HuH-7.5 (cell line): ENCODE data around the gene GRAMD2B.
"Not testable (repeated sequence)": the region's sequence is repeated elsewhere in the genome, so short reads cannot be mapped to it uniquely, and the experiment has no call there.

Experiments used
- DNase-seq: peaks from one replicate; pipeline ENCODE4 v3.0.0; 2011; ENCODE audit warnings: low spot score

GRAMD2B gene

GRCh38 chr5:126450907-126451306, 27.7 kb downstream of the GRAMD2B start:
- DNase-seq: no peak

DNA sequence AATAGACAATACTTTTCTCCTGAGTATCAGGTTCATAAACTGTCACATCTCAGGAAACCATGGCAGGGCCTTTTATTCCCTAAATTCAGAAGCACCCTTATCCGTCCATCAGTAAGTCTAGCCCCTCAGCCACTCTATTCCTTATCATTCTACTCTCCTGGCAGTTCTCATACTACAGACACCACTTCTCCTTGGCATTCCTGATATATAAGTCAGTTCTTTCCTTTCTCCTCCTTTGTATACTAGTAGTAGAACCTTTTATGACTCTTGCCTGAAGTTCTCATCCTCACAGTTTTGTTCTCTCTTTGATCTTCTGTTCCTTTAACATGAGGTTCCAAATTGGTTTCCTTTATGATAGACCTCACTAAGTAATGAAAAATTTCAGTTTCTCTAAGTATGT, 29.3 kb downstream of the GRAMD2B start:
- no peak for DNase-seq

- no peak for DNase-seq
Observed at GRCh38 chr5:126454081-126454480, 30.9 kb downstream of the GRAMD2B start.

DNA sequence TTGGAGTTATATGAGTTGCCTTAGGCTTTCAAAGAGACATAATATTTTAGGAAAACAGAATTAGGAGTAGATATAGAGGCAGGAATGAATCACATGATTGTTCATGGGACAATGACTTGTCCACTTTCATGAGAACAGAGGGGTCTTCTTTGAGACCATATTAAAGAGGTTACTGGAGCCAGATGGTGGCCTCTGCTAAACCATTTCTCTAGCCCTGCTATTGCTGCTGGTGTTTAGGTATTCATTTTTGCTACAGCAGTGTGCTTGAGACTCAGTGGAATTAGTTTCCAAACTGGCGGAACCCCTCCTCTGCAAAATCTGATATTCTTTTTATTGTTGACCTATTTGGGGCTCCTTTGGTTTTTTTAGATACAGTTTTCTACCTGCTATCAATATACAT, 31.3 kb downstream of the GRAMD2B start:
- DNase-seq: no peak

GRCh38 chr5:126455264-126455663, 32.1 kb downstream of the GRAMD2B start:
- no peak for DNase-seq

- DNase-seq: no peak
Observed at GRCh38 chr5:126455728-126456127, 32.5 kb downstream of the GRAMD2B start.

GRCh38 chr5:126456217-126456820, 33.1 kb downstream of the GRAMD2B start:
- no peak for DNase-seq

DNA sequence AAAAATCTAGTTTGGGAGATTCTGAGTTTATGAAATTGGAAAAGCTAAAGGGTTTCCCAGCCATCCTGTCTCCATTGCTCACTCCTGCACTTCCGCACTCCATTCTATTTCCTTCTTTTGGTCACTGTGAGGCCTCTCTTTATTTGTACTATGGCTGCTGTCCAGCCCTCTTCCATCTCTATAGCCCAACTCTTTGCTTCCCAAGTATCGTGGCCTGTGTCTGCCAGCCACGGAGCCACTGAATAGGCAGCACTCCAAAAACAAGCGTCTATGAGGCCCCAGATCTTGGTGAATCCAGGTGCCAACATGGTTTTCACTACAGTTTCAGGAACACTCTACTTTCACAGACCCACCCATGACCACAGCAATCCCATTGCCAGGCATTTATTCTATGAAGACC, 37.2 kb downstream of the GRAMD2B start:
- no peak for DNase-seq

- no peak for DNase-seq
Observed at GRCh38 chr5:126460977-126461376, 37.8 kb downstream of the GRAMD2B start.

- no peak for DNase-seq
Observed at GRCh38 chr5:126461838-126462237, 38.6 kb downstream of the GRAMD2B start.

- no peak for DNase-seq
Observed at GRCh38 chr5:126462239-126463014, 39.2 kb downstream of the GRAMD2B start.

- DNase-seq: no peak
Observed at GRCh38 chr5:126464016-126464415, 40.8 kb downstream of the GRAMD2B start.

DNA sequence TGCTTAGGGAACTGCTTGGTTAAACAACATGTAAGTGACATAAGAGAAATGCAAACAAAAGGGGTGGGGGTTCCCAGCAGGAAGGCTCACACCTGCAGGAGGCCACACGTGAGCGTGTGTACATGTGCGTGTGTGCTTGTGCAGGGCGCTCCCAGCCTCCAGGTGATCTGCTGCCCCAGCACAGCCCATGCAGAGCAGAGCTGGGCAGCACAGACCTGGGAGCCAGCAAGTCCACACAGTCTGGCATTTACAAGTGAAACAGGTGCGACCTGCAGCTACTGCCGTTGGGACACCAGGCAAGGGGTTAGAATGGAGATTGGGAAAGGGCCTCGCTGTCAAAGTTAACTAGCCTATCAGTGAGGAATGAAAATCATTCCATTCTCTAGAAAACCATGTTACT, 41.8 kb downstream of the GRAMD2B start:
- no peak for DNase-seq

DNA sequence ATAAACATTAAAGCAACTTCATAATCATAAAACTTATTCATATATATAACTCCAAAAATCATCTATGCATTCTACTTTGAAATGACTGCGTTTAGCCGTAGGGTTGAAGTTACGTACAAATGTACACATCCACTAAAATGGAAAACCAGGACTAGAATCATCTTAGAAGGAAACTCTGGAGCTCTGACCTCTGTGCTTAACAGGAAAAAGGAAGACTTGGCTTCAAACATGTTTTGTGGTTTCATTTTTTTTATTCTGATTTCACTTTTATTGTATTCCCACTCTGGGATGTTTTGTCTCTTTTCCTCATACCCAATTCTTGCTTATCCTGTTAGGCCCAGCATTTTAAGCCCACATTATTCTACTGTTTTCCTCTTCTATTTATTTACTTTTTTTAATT, 44.9 kb downstream of the GRAMD2B start:
- DNase-seq: no peak

- no peak for DNase-seq
Observed at GRCh38 chr5:126469536-126470316, 46.5 kb downstream of the GRAMD2B start.

GRCh38 chr5:126470529-126470928, 47.3 kb downstream of the GRAMD2B start:
- DNase-seq: not testable (repeated sequence)

DNA sequence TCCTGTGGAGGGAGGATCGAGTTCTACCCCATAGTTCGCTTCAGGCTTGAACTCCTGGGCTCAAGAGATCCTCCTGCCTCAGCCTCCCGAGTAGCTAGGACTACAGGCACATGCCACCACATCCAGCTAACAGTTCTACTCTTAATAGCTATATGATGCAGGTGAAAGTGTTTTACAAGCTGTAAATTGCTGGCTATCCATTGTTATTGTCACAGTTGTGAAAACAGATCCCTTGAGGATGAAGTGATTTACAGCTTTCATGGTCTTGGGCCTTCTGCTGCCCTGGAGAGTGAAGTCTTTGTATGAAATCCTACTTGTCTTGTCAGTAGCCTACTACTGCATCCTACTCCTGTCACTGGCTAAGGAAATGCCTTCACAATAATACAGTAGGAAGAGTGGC, 48.0 kb downstream of the GRAMD2B start:
- DNase-seq: no peak

DNA sequence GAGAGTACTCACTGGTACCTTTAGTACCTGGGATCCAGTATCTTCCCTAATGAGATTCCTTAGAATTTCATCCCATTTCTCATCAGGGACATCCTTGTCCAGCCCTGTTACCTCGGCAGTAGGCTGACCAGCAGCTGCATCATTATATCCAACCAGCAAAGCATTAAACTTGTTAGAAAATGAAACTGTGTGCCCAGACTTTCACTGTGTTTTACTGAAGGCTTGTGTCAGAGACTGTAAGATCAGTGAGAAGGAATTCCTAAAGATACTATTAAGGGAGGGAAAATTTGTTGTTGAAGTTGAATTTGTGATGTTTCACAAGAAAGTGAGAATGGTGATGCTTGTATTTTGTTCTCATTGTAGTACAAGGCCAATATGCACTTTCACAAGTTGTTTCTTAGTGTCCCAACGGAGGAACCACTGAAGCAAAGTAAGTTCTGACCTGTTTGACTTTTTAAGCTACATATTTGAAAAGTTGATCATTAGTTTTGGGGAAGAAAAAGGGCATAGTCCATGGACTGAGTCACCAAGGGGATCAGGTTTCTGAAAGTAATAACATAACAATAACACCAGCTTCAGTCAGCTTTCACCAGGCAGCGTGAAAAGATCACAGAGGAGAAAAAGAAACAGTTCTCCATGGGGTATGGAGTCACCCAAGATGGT, 48.8 kb downstream of the GRAMD2B start:
- DNase-seq: no peak

GRCh38 chr5:126472538-126472889, 49.3 kb downstream of the GRAMD2B start:
- no peak for DNase-seq

- DNase-seq: no peak
Observed at GRCh38 chr5:126477294-126478117, 54.3 kb downstream of the GRAMD2B start.

DNA sequence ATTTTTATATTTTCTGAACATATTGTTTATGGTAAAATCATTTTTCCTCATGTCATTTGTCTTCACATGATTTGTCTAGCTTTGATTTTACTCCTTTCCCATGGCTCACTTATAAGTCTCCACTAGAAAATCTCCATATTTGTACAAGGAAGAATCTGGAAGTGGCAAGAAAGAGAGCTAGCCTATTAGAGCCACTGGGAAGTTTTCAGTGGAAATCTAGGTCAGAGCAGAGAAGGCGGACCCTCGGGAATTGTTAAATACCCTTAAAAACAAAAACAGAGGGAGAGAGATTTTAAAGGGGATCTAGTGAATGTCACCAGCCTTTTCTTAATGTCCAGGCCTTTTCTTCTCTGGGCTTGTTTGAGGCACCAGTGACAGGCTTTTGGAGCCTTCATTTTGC, 56.6 kb downstream of the GRAMD2B start:
- DNase-seq: no peak

GRCh38 chr5:126480824-126481223, 57.6 kb downstream of the GRAMD2B start:
- no peak for DNase-seq
